GM04503 (cell line): Measurements from ENCODE around the gene ST13.
"Not testable (repeated sequence)": the region's sequence is repeated elsewhere in the genome, so short reads cannot be mapped to it uniquely, and the experiment has no call there.

ENCODE experiments used
- DNase-seq: peaks from one replicate; pipeline ENCODE4 v3.0.0-alpha.2; 2012; ENCODE audit warnings: low read depth

ST13 gene

DNA sequence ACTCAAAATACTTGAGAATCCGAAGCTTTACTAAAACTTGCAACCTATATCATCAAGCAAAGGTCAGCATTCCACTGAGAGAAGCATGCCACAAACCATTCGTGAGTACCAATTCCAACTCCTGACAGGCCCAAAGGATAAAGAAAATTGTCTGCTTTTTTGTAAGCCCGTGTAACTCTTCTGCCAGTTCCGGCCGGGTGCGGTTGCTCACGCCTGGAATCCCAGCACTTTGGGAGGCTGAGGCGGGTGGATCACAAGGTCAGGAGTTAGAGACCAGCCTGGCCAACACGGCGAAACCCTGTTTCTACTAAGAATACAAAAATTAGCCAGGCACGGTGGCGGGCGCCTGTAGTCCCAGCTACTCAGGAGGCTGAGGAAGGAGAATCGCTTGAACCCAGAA, 74.7 kb downstream of the ST13 start:
- DNase-seq = not testable (repeated sequence)
